HCT116 (cell line): ENCODE data around the gene TMEM135. TPM values are rescaled to one million over a fixed set of nuclear protein-coding genes. Genes with fewer than 3 reads are reported as not detected.
"Not testable (repeated sequence)": the region's sequence is repeated elsewhere in the genome, so short reads cannot be mapped to it uniquely, and the experiment has no call there.

Experiments used
- ATAC-seq: fragments of 200-7000 bp; cut with Tn5 transposase; 2 replicates; pipeline ENCODE4 v1.9.1; 2020; ENCODE audit warnings: mild to moderate bottlenecking, moderate library complexity
- BruUV-seq: library from RNA; stranded (reverse); fragments of 400-500 nt; replicated peaks from 2 replicates; lab custom pipeline; 2021; lab: Mats Ljungman, UMichigan
- CTCF ChIA-PET: fragments of 300-600 bp; sonication (Branson Sonifier 250); formaldehyde crosslinking; loops from one replicate; lab custom pipeline; 2021; ENCODE audit warnings: antibody characterized with exemption; lab: Charles Lee
- POLR2A ChIA-PET: fragments of 300-600, 350-600 bp; sonication (Branson Sonifier 250); formaldehyde crosslinking; loops from one replicate; lab custom pipeline; 2021; ENCODE audit warnings: antibody characterized with exemption; lab: Charles Lee
- RAD21 ChIA-PET, 2 experiments: fragments of 300-600 bp; sonication (Branson Sonifier 250); formaldehyde crosslinking; loops; one replicate each; lab custom pipeline; 2023; ENCODE audit warnings: low total read pairs in 2 of 2; ENCODE audit not compliant: uncharacterized antibody in 2 of 2, unreplicated experiment in 2 of 2, low non-redundant PET in 1 of 2; lab: Charles Lee
- DNase-seq: peaks from one replicate; pipeline ENCODE4 v3.0.0-alpha.2; 2010; ENCODE audit warnings: low read depth, low spot score
- H2AFZ ChIP-seq: fragments of 200-600 bp; shearing (Covaris generic), sonication (generic); 2 replicates; pipeline ENCODE4 v1.6.1; 2017; ENCODE audit warnings: low read depth, mixed run types, mixed read lengths, antibody characterized with exemption, low read length; ENCODE audit not compliant: poor library complexity, severe bottlenecking
- H3K27ac ChIP-seq: 2 replicates; pipeline ENCODE4 v1.5.1; 2012; ENCODE audit warnings: low read depth, low read length
- H3K27me3 ChIP-seq: fragments of 200-600 bp; sonication (generic); 2 replicates; pipeline ENCODE4 v1.6.1; 2016; ENCODE audit warnings: mixed run types, low read length, mixed read lengths; ENCODE audit not compliant: insufficient read depth
- H3K36me3 ChIP-seq, 2 experiments: fragments of 200-500 bp in 1 of 2; fragments of 200-600 bp in 1 of 2; sonication (Bioruptor generic) in 1 of 2; sonication (generic) in 1 of 2; 2 replicates each; pipeline versions ENCODE4 v1.5.1 to v1.6.1; 2014 to 2016; ENCODE audit warnings: low read length in 2 of 2, inconsistent platforms in 1 of 2, mixed read lengths in 1 of 2, mixed run types in 1 of 2; ENCODE audit not compliant: insufficient read depth in 2 of 2, control insufficient read depth in 1 of 2
- H3K4me1 ChIP-seq, 2 experiments: fragments of 200-600 bp in 1 of 2; sonication (generic) in 1 of 2; 2 replicates each; pipeline versions ENCODE4 v1.5.1 to v1.6.1; 2012 to 2017; ENCODE audit warnings: low read length in 2 of 2, inconsistent platforms in 1 of 2, mild to moderate bottlenecking in 1 of 2, mixed read lengths in 1 of 2, mixed run types in 1 of 2, moderate library complexity in 1 of 2; ENCODE audit not compliant: insufficient read depth in 2 of 2, control insufficient read depth in 1 of 2
- H3K4me2 ChIP-seq: fragments of 200-600 bp; sonication (generic); 2 replicates; pipeline ENCODE4 v1.6.1; 2017; ENCODE audit warnings: mixed run types, low read length, mixed read lengths
- H3K4me3 ChIP-seq, 2 experiments: fragments of 200-600 bp in 1 of 2; sonication (generic) in 1 of 2; replicated peaks in 1 of 2; 2 replicates each; pipeline ENCODE4 v1.5.1; 2011 to 2016; ENCODE audit warnings: low read length in 2 of 2, control low read depth in 1 of 2, low read depth in 1 of 2, mild to moderate bottlenecking in 1 of 2, mixed read lengths in 1 of 2, mixed run types in 1 of 2
- H3K79me2 ChIP-seq: fragments of 200-600 bp; sonication (generic); 2 replicates; pipeline ENCODE4 v1.6.1; 2017; ENCODE audit warnings: mild to moderate bottlenecking, mixed run types, low read length, moderate library complexity, mixed read lengths; ENCODE audit not compliant: insufficient read depth
- H3K9ac ChIP-seq: fragments of 200-600 bp; sonication (generic); 2 replicates; pipeline ENCODE4 v1.6.1; 2016; ENCODE audit warnings: low read length, mixed read lengths
- H3K9me2 ChIP-seq: fragments of 200-600 bp; sonication (generic), shearing (Covaris generic); 2 replicates; pipeline ENCODE4 v1.6.1; 2017; ENCODE audit warnings: mixed run types, mild to moderate bottlenecking, moderate library complexity; ENCODE audit not compliant: insufficient read depth
- H3K9me3 ChIP-seq, 2 experiments: fragments of 200-500 bp in 1 of 2; fragments of 200-600 bp in 1 of 2; sonication (Bioruptor generic) in 1 of 2; sonication (generic) in 1 of 2; 2 replicates each; pipeline ENCODE4 v1.6.1; 2014 to 2017; ENCODE audit warnings: low read length in 2 of 2, mixed read lengths in 2 of 2, inconsistent platforms in 1 of 2, low read depth in 1 of 2, mild to moderate bottlenecking in 1 of 2, mixed run types in 1 of 2, moderate library complexity in 1 of 2; ENCODE audit not compliant: control insufficient read depth in 1 of 2, insufficient read depth in 1 of 2
- H4K20me1 ChIP-seq: fragments of 200-600 bp; sonication (generic), shearing (Covaris generic); 2 replicates; pipeline ENCODE4 v1.6.1; 2017; ENCODE audit warnings: mixed run types, mild to moderate bottlenecking, moderate library complexity; ENCODE audit not compliant: insufficient read depth
- FOSL1 ChIP-seq: IDR thresholded peaks from 2 replicates; pipeline ENCODE4 v1.6.1; 2012; ENCODE audit warnings: low read depth
- intact Hi-C: fragments of 100-400 bp; cut with micrococcal nuclease; formaldehyde crosslinking; loops from 2 replicates; pipeline ENCODE4 v1.10.0; 2022
- total RNA-seq: library from RNA; stranded (reverse); gene quantifications from one replicate; pipeline ENCODE4 v1.2.1, GENCODE V29; 2021; ENCODE audit not compliant: unreplicated experiment
- TF ChIP-seq, protein P1 (sequence below): IDR thresholded peaks from 2 replicates; pipeline ENCODE4 v1.6.1; 2012; ENCODE audit warnings: low read depth

TMEM135 gene
- total RNA-seq, 1 experiment from 2014 or later = 50.6 TPM

DNA sequence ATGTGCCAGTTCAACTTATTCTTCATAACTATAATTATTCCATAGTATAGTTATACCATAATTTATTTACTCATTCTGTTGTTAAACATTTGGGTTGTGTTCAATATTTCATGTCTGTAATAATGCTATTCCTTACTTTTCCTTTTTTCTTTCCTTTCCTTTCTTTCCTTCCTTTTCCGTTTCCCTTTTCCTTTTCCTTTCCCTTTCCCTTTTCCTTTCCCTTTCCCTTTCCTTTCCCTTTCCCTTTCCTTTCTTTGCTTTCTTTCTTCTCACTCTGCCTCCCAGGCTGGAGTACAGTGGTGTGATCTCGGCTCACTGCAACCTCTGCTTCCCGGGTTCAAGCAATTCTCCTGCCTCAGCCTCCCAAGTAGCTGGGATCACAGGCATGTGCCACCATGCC is 151.2 kb downstream of the TMEM135 start:
- H3K4me2 ChIP-seq, CTCF ChIA-PET, H3K27me3 ChIP-seq, RAD21 ChIA-PET, H4K20me1 ChIP-seq, H3K27ac ChIP-seq, intact Hi-C loops, H2AFZ ChIP-seq, H3K4me3 ChIP-seq, H3K9me2 ChIP-seq, H3K4me1 ChIP-seq, DNase-seq, H3K79me2 ChIP-seq, ATAC-seq, H3K9ac ChIP-seq, H3K36me3 ChIP-seq, H3K9me3 ChIP-seq, POLR2A ChIA-PET, BruUV-seq: not testable (repeated sequence)

DNA sequence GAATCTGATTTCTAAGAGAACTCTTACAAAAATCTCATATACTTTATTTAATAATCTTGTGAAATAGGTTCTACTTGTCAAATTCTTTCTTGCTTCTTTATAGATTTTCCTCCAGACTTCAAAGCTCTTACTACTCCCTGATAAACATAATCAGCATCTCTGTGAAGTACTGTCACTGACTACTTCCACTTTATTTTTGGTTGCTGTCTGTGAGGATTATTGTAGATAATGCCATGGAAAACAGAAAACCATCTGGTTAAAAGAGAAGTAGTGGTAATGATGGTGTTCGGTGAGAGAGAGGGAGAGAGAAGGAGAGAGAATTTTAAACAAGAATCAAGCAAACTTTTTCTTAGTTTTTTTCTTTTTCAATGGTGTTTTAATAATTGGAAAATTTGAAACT is 152.3 kb downstream of the TMEM135 start:
- no peak for DNase-seq
- H3K9me3 ChIP-seq = no peaks in the 10 kb centered on the region
- intact Hi-C loops = no loop called here
- H3K4me1 ChIP-seq = no peaks in the 10 kb centered on the region
- H3K4me3 ChIP-seq = no peak overlapping the region
- no peak overlapping the region for H3K9ac ChIP-seq
- no peak overlapping the region for H3K27ac ChIP-seq
- no peaks in the 10 kb centered on the region for H3K79me2 ChIP-seq
- TF ChIP-seq FOSL1 = no peak
- TF ChIP-seq, protein P1, sequence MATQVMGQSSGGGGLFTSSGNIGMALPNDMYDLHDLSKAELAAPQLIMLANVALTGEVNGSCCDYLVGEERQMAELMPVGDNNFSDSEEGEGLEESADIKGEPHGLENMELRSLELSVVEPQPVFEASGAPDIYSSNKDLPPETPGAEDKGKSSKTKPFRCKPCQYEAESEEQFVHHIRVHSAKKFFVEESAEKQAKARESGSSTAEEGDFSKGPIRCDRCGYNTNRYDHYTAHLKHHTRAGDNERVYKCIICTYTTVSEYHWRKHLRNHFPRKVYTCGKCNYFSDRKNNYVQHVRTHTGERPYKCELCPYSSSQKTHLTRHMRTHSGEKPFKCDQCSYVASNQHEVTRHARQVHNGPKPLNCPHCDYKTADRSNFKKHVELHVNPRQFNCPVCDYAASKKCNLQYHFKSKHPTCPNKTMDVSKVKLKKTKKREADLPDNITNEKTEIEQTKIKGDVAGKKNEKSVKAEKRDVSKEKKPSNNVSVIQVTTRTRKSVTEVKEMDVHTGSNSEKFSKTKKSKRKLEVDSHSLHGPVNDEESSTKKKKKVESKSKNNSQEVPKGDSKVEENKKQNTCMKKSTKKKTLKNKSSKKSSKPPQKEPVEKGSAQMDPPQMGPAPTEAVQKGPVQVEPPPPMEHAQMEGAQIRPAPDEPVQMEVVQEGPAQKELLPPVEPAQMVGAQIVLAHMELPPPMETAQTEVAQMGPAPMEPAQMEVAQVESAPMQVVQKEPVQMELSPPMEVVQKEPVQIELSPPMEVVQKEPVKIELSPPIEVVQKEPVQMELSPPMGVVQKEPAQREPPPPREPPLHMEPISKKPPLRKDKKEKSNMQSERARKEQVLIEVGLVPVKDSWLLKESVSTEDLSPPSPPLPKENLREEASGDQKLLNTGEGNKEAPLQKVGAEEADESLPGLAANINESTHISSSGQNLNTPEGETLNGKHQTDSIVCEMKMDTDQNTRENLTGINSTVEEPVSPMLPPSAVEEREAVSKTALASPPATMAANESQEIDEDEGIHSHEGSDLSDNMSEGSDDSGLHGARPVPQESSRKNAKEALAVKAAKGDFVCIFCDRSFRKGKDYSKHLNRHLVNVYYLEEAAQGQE = no peak
- no peak overlapping the region for H2AFZ ChIP-seq
- H3K9me2 ChIP-seq = no peaks in the 10 kb centered on the region
- no peaks in the 10 kb centered on the region for H3K36me3 ChIP-seq
- ATAC-seq = no peak
- H4K20me1 ChIP-seq = no peaks in the 10 kb centered on the region; the same call in 1 of the 2 replicates
- BruUV-seq = no TSS peak
- no peak overlapping the region for H3K4me2 ChIP-seq
- ChIA-PET RAD21 (no interaction called here), POLR2A (no interaction called here), CTCF (no interaction called here)
- H3K27me3 ChIP-seq = no peaks in the 10 kb centered on the region
